Measurements from ENCODE around the gene MCM3.

The MCM3 gene

DNA sequence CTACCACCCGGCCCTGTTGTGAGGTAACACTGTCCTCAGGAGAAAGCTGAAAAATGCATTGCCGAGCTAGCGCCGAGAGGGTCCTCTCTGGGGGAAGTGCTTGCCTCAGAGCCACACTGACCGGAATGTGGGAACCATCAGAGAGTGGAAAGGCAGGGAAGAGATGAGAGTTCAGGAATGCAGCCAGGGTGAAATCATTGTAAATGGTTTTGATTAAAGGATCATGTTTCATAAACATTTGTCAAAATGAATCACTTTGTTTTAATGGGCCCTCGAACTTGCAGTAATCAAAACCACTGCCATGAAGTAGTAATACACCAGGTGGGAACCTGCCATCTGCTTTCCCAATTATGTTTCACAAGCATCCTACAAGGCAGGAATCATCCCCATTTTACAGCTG is 23.3 kb downstream of the MCM3 start:
- no peak for TF ChIP-seq SIN3A (IDR thresholded peaks at IDR 0.05; ENCODE audit: borderline replicate concordance, insufficient read depth, low read length)
- TF ChIP-seq TAF1 (IDR thresholded peaks at IDR 0.05; ENCODE audit: borderline replicate concordance, insufficient read depth, low read length), result no peak

DNA sequence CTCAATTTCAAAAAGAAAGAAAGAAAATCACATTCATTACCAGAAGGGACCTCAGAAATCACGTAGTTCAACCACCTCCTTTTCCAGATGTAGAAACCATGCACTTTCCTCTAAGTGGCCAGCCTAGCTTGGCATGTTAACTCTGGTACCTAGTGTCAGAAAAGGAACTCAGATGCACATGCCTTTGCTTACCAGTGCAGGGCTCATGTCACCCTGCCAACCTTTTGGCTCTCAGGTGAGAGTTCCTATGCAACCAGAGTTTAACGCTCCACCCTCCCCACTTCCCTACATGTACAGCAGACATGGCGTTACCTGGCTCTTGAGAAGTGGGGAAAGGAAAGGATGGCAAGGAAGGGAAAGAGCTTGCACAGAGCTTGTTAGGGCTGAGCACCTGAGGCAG is 23.9 kb downstream of the MCM3 start:
- TF ChIP-seq TAF1 (IDR thresholded peaks at IDR 0.05; ENCODE audit: borderline replicate concordance, insufficient read depth, low read length) (no peak), FOXP2 (optimal IDR thresholded peaks at IDR 0.05; ENCODE audit: borderline replicate concordance, extremely low read depth, extremely low read length, insufficient read depth) (no peak), POLR2AphosphoS5 (IDR thresholded peaks at IDR 0.05; ENCODE audit: low read depth, low read length) (no peak), SIN3A (IDR thresholded peaks at IDR 0.05; ENCODE audit: borderline replicate concordance, insufficient read depth, low read length) (no peak)
- TF ChIP-seq, protein P1, sequence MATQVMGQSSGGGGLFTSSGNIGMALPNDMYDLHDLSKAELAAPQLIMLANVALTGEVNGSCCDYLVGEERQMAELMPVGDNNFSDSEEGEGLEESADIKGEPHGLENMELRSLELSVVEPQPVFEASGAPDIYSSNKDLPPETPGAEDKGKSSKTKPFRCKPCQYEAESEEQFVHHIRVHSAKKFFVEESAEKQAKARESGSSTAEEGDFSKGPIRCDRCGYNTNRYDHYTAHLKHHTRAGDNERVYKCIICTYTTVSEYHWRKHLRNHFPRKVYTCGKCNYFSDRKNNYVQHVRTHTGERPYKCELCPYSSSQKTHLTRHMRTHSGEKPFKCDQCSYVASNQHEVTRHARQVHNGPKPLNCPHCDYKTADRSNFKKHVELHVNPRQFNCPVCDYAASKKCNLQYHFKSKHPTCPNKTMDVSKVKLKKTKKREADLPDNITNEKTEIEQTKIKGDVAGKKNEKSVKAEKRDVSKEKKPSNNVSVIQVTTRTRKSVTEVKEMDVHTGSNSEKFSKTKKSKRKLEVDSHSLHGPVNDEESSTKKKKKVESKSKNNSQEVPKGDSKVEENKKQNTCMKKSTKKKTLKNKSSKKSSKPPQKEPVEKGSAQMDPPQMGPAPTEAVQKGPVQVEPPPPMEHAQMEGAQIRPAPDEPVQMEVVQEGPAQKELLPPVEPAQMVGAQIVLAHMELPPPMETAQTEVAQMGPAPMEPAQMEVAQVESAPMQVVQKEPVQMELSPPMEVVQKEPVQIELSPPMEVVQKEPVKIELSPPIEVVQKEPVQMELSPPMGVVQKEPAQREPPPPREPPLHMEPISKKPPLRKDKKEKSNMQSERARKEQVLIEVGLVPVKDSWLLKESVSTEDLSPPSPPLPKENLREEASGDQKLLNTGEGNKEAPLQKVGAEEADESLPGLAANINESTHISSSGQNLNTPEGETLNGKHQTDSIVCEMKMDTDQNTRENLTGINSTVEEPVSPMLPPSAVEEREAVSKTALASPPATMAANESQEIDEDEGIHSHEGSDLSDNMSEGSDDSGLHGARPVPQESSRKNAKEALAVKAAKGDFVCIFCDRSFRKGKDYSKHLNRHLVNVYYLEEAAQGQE (IDR thresholded peaks at IDR 0.05; ENCODE audit: insufficient read depth in 1 of 2, low read depth in 2 of 2, low read length in 2 of 2), result no peak

DNA sequence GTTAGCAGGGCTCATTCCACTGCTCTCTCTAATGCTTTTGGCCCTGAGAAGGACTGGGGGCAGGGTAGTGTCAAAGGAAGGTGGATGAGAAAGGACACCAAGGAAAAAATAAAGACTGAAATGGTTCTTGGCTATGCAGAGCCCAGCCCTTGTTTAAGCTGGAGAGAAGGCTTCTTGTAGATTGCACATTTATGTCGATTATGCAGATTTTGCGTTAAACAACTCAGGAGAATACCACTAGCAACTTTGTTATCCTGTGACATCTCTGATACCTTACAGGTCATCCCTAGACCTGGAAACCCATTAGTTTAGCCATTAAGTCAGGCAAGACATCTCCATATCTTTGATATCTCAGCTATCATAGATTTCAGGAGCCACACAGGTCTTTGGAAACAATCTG is 29.1 kb downstream of the MCM3 start:
- TF ChIP-seq TAF1 (IDR thresholded peaks at IDR 0.05; ENCODE audit: borderline replicate concordance, insufficient read depth, low read length) (no peak), POLR2AphosphoS5 (IDR thresholded peaks at IDR 0.05; ENCODE audit: low read depth, low read length) (no peak), SIN3A (IDR thresholded peaks at IDR 0.05; ENCODE audit: borderline replicate concordance, insufficient read depth, low read length) (no peak), FOXP2 (optimal IDR thresholded peaks at IDR 0.05; ENCODE audit: borderline replicate concordance, extremely low read depth, extremely low read length, insufficient read depth) (no peak)
- TF ChIP-seq, protein P1 (IDR thresholded peaks at IDR 0.05; ENCODE audit: insufficient read depth in 1 of 2, low read depth in 2 of 2, low read length in 2 of 2), result no peak

DNA sequence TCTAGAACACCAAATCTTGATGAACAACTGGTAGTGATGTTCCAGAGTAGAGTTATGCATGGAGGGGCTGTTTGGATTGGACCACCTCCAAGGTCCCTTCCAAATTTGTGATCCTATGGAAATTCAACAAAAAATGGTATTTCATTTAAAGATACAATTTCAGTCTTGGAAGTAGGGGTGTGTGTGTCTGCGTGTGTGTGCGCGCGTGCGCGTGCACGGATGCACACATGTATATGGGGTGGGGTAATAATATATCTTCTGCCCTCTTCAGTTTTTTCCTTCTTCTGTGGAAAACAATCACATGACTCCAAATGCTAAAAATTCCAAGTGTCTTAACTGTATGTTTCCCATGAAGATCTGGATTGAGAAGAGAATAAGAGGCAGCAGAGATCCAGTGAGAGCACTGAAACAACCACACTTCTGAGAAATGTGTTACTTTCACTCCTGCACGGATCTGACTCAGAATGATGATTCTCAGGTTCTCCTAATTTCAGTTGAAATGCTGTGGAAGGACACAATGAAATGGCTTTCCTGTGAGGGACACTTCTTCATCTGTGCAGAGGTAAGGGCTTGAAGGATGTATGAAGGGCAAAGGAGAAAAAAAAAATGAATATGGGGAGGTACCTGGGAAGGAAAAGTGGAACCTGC is 29.7 kb downstream of the MCM3 start:
- TF ChIP-seq, protein P1 (IDR thresholded peaks at IDR 0.05; ENCODE audit: insufficient read depth in 1 of 2, low read depth in 2 of 2, low read length in 2 of 2), result no peak
- TF ChIP-seq SIN3A (IDR thresholded peaks at IDR 0.05; ENCODE audit: borderline replicate concordance, insufficient read depth, low read length), result no peak
- TF ChIP-seq TAF1 (IDR thresholded peaks at IDR 0.05; ENCODE audit: borderline replicate concordance, insufficient read depth, low read length), result no peak
- TF ChIP-seq POLR2AphosphoS5 (IDR thresholded peaks at IDR 0.05; ENCODE audit: low read depth, low read length), result no peak
- TF ChIP-seq FOXP2 (optimal IDR thresholded peaks at IDR 0.05; ENCODE audit: borderline replicate concordance, extremely low read depth, extremely low read length, insufficient read depth), result no peak

DNA sequence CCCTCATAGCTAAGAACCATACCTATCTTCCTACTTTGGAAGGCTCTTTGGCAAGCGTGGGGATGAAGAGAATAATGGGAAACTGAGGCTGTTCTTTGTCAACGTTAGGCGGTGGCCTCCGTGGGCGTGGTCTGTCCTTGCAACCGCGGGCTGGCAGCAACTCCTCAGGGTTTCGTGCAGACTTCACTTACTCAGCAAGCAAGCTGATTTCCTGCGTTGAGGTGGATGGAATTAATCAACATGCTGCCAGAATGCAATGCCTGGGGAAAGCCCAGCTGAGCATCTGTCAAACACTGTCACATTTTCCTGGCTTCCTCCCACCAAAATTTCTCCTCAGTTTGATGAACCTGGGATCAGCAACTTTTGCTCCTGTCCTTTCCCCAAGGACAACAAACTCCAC is 31.0 kb downstream of the MCM3 start:
- TF ChIP-seq TAF1 (IDR thresholded peaks at IDR 0.05; ENCODE audit: borderline replicate concordance, insufficient read depth, low read length) (no peak), SIN3A (IDR thresholded peaks at IDR 0.05; ENCODE audit: borderline replicate concordance, insufficient read depth, low read length) (no peak), FOXP2 (optimal IDR thresholded peaks at IDR 0.05; ENCODE audit: borderline replicate concordance, extremely low read depth, extremely low read length, insufficient read depth) (no peak), POLR2AphosphoS5 (IDR thresholded peaks at IDR 0.05; ENCODE audit: low read depth, low read length) (no peak)
- TF ChIP-seq, protein P1 (IDR thresholded peaks at IDR 0.05; ENCODE audit: insufficient read depth in 1 of 2, low read depth in 2 of 2, low read length in 2 of 2), result 0 out of 4 replicates have a peak, but pooled peaks of 1 of the 2 experiments have one; percentile 8

Measured in PFSK-1 (cell line).